K562 (cell line): ENCODE results near the gene OR10G2. TPM values are rescaled to one million over a fixed set of nuclear protein-coding genes. Genes with fewer than 3 reads are reported as not detected.

ENCODE experiments used
- ATAC-seq: fragments of 200-7000 bp; cut with Tn5 transposase; 3 replicates; pipeline ENCODE4 v1.9.1; 2020; ENCODE audit warnings: moderate library complexity
- BruUV-seq: library from RNA; stranded (reverse); fragments of 400-500 nt; replicated peaks from 2 replicates; lab custom pipeline; 2021; lab: Mats Ljungman, UMichigan
- CTCF ChIA-PET: fragments of 300-600 bp; formaldehyde crosslinking; extraction: SDS; loops from one replicate; lab custom pipeline; 2021; ENCODE audit warnings: low intra/inter-chr PET ratio; lab: Yijun Ruan, JAX
- POLR2A ChIA-PET: fragments of 300-600, 350-650 bp; sonication (Branson Sonifier 250); formaldehyde crosslinking; extraction: SDS; loops from one replicate; lab custom pipeline; 2021; ENCODE audit warnings: antibody characterized with exemption, inconsistent platforms; lab: Yijun Ruan, JAX
- DNase-seq, 4 experiments: peaks; one replicate each; pipeline versions ENCODE4 v3.0.0 to v3.0.0-alpha.2; 2011 to 2018; ENCODE audit warnings: low spot score in 3 of 4, mixed read lengths in 3 of 4; ENCODE audit errors: extremely low read depth in 1 of 4
- FAIRE-seq: peaks from 2 replicates; lab custom pipeline; 2011; peaks lifted over from hg19 to GRCh38; lab: Jason Lieb, UNC
- H2AFZ ChIP-seq: 2 replicates; pipeline ENCODE4 v1.6.0; 2011; ENCODE audit warnings: low read depth, low read length, control low read depth, inconsistent platforms
- H3K27ac ChIP-seq: fragments of 200-600 bp; 3 replicates; pipeline ENCODE4 v1.8.0; 2011; ENCODE audit warnings: low read depth, mild to moderate bottlenecking, control low read depth, inconsistent platforms, low read length, moderate library complexity, mixed read lengths; ENCODE audit errors: extremely low read depth
- H3K27me3 ChIP-seq, 2 experiments: fragments of 300-600 bp in 1 of 2; 2 replicates in 1 of 2; 3 replicates in 1 of 2; pipeline versions ENCODE4 v1.6.0 to v1.8.0; 2011; ENCODE audit warnings: inconsistent platforms in 2 of 2, low read length in 2 of 2, mild to moderate bottlenecking in 1 of 2, mixed read lengths in 1 of 2, moderate library complexity in 1 of 2; ENCODE audit not compliant: control insufficient read depth in 2 of 2, insufficient read depth in 2 of 2
- H3K36me3 ChIP-seq: fragments of 300-600 bp; 3 replicates; pipeline ENCODE4 v1.8.0; 2011; ENCODE audit warnings: mild to moderate bottlenecking, low read length, inconsistent platforms; ENCODE audit not compliant: control insufficient read depth, insufficient read depth
- H3K4me1 ChIP-seq, 2 experiments: fragments of 200-600 bp in 1 of 2; replicated peaks in 1 of 2; 2 replicates in 1 of 2; 3 replicates in 1 of 2; pipeline versions ENCODE4 v1.5.1 to v1.8.0; 2011; ENCODE audit warnings: inconsistent platforms in 2 of 2, low read length in 2 of 2, mild to moderate bottlenecking in 1 of 2, mixed read lengths in 1 of 2, moderate library complexity in 1 of 2; ENCODE audit not compliant: control insufficient read depth in 2 of 2, insufficient read depth in 2 of 2
- H3K4me2 ChIP-seq: 2 replicates; pipeline ENCODE4 v1.6.1; 2011; ENCODE audit warnings: low read length, control low read depth, inconsistent platforms, mixed read lengths; ENCODE audit not compliant: insufficient read depth
- H3K4me3 ChIP-seq: fragments of 200-600 bp; sonication (generic), shearing (Covaris generic); 2 replicates; pipeline ENCODE4 v1.5.1; 2016; ENCODE audit warnings: control low read depth, inconsistent platforms
- H3K79me2 ChIP-seq: fragments of 200-600 bp; 3 replicates; pipeline ENCODE4 v1.8.0; 2011; ENCODE audit warnings: low read length, inconsistent platforms; ENCODE audit not compliant: control insufficient read depth, insufficient read depth
- H3K9ac ChIP-seq, 2 experiments: 2 replicates each; pipeline versions ENCODE4 v1.6.0 to v1.6.1; 2011; ENCODE audit warnings: low read depth in 2 of 2, low read length in 2 of 2, control low read depth in 1 of 2, inconsistent platforms in 1 of 2, mild to moderate bottlenecking in 1 of 2, mixed read lengths in 1 of 2; ENCODE audit not compliant: insufficient read depth in 1 of 2
- H3K9me1 ChIP-seq: one replicate; pipeline ENCODE4 v1.6.0; 2011; ENCODE audit warnings: inconsistent platforms, mild to moderate bottlenecking, low read length, moderate library complexity; ENCODE audit not compliant: control insufficient read depth, insufficient read depth
- H3K9me3 ChIP-seq: replicated peaks from 2 replicates; pipeline ENCODE4 v1.5.1; 2011; ENCODE audit warnings: low read depth, low read length, inconsistent platforms; ENCODE audit not compliant: control insufficient read depth, insufficient read depth
- H4K20me1 ChIP-seq: replicated peaks from 2 replicates; pipeline ENCODE4 v1.6.1; 2011; ENCODE audit warnings: low read length, inconsistent platforms, mixed read lengths; ENCODE audit not compliant: control insufficient read depth, insufficient read depth
- EGR1 ChIP-seq: fragments of 450-650 bp; conservative IDR thresholded peaks from 2 replicates; pipeline ENCODE4 v1.6.1; 2017; ENCODE audit warnings: mild to moderate bottlenecking
- KDM2B ChIP-seq: fragments of 250-450 bp; sonication (Bioruptor Pico); IDR thresholded peaks from 2 replicates; pipeline ENCODE4 v1.8.0; 2021; ENCODE audit warnings: mild to moderate bottlenecking, moderate library complexity
- MAFK ChIP-seq: IDR thresholded peaks from 2 replicates; pipeline ENCODE4 v1.6.1; 2011; ENCODE audit warnings: low read length, improper control_type of control experiment
- MCM7 ChIP-seq, 2 experiments: fragments of 450-650 bp; IDR thresholded peaks; 2 replicates each; pipeline ENCODE4 v1.6.1; 2016 to 2018
- SMARCE1 ChIP-seq: fragments of 450-650 bp; IDR thresholded peaks from 2 replicates; pipeline ENCODE4 v1.7.1; 2016; ENCODE audit warnings: mild to moderate bottlenecking
- SREBF1 ChIP-seq: fragments of 150-350 bp; IDR thresholded peaks from 2 replicates; pipeline ENCODE4 v1.6.1; 2014; ENCODE audit warnings: antibody characterized with exemption, low read depth, low read length, borderline replicate concordance
- ZC3H11A ChIP-seq: IDR thresholded peaks from 2 replicates; pipeline ENCODE4 v1.6.1; 2012; ENCODE audit warnings: low read depth, low read length, improper control_type of control experiment
- ZKSCAN1 ChIP-seq: fragments of 150-350 bp; IDR thresholded peaks from 2 replicates; pipeline ENCODE4 v1.6.1; 2016; ENCODE audit warnings: low read depth, low read length
- ZNF133 ChIP-seq: fragments of 250-450 bp; sonication (Bioruptor Pico); IDR thresholded peaks from 2 replicates; pipeline ENCODE4 v1.4.0; 2020; ENCODE audit warnings: mild to moderate bottlenecking
- ZNF589 ChIP-seq: fragments of 200-800 bp; sonication (Bioruptor generic); IDR thresholded peaks from 2 replicates; pipeline ENCODE4 v1.6.1; 2016; ENCODE audit warnings: low read depth, missing genetic modification characterization, missing compliant biosample characterization
- WGBS: fragments of 100-300 bp; shearing (Covaris generic); methylation state at CpG from one replicate; pipeline ENCODE4 v1.1.6; 2016; ENCODE audit warnings: low coverage, mixed read lengths; ENCODE audit not compliant: insufficient coverage; ENCODE audit errors: missing lambda C conversion rate; 5-methylcytosine and 5-hydroxymethylcytosine counted together
- in situ Hi-C: fragments of 300-500 bp; cut with MboI; formaldehyde crosslinking; loops from 4 replicates; pipeline ENCODE4 v1.15.0; 2018; ENCODE audit warnings: inconsistent platforms, mixed read lengths
- intact Hi-C: fragments of 100-400 bp; cut with micrococcal nuclease; formaldehyde crosslinking; loops from 2 replicates; pipeline ENCODE4 v1.14.2; 2022
- polyA plus RNA-seq, 8 experiments: library from polyadenylated mRNA; depleted of rRNA in 4 of 8; stranded (reverse) in 5 of 8; unstranded in 3 of 8; fragments of >200 nt; fragmentation: Nextera tagmentation in 2 of 8; fragmentation: Illumina TruSeq in 1 of 8; extraction: Ambion mirVana in 2 of 8; extraction: Trizol in 1 of 8; gene quantifications; 2 replicates each; pipeline versions ENCODE4 v1.2.1 to v1.2.3, GENCODE V29; 2011 to 2014; ENCODE audit warnings: inconsistent platforms in 1 of 8, missing spikeins in 1 of 8
- total RNA-seq, 7 experiments: library from RNA; depleted of rRNA in 6 of 7; stranded (reverse); fragments of >200 nt in 6 of 7; fragmentation: Illumina TruSeq in 2 of 7; extraction: Trizol in 2 of 7; gene quantifications; 2 replicates each; pipeline versions ENCODE4 v1.2.1 to v1.2.3, GENCODE V29; 2011 to 2021; ENCODE audit warnings: low replicate concordance in 1 of 7
- TF ChIP-seq, protein P1 (sequence below): fragments of 250-450 bp; sonication (Bioruptor Pico); IDR thresholded peaks from 2 replicates; pipeline ENCODE4 v1.6.1; 2021; ENCODE audit warnings: mild to moderate bottlenecking
- TF ChIP-seq, protein P2 (sequence below): sonication (generic); formaldehyde crosslinking; IDR thresholded peaks from 2 replicates; pipeline ENCODE4 v1.4.0; 2020; ENCODE audit warnings: mild to moderate bottlenecking, missing genetic modification reagents
- TF ChIP-seq, protein P3 (sequence below): sonication (generic); formaldehyde crosslinking; IDR thresholded peaks from 2 replicates; pipeline ENCODE4 v1.8.1; 2023; ENCODE audit warnings: mild to moderate bottlenecking, missing genetic modification reagents
- TF ChIP-seq, protein P4 (sequence below), 2 experiments: fragments of 450-650 bp; IDR thresholded peaks; 2 replicates each; pipeline ENCODE4 v1.6.1; 2016

OR10G2 gene
- total and polyA plus RNA-seq, 9 of the 15 experiments (the other 6 are each of a cell fraction or from before 2014, with no cell fraction given): not detected

DNA sequence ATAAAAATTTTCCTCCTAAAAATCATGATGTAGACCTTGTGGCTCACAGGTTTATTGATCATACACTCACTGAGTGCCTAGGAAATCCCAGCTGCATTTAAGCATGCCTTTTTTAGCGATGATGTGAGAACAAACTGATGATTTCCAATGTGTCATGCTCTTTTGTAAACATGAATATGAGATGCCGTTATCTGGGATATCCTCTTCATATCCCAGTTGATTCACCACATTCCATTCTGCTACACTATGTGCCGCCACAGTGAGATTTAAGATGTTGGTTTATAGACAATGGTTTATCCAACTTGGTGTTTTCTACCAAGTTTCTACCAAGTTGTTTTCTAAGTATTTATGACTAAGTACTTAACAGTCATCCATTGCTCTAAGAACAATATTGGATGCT is 33.6 kb upstream of the OR10G2 start:
- no TSS peak for BruUV-seq
- Histone ChIP-seq H3K79me2 (no peaks in the 10 kb centered on the region), H3K4me1 (no peaks in the 10 kb centered on the region), H3K4me2 (no peak overlapping the region), H3K9me3 (no peaks in the 10 kb centered on the region), H2AFZ (no peak overlapping the region), H3K27me3 (peaks cover 0 to 10% of the 10 kb centered on the region in 2 experiments; a peak in 2 of 5 replicates), H3K9me1 (no peaks in the 10 kb centered on the region), H3K9ac (no peak overlapping the region), H3K36me3 (no peaks in the 10 kb centered on the region), H4K20me1 (no peaks in the 10 kb centered on the region), H3K27ac (no peak overlapping the region), H3K4me3 (no peak overlapping the region)
- WGBS: 0% methylated on average over 3 of the region's 3 CpGs
- TF ChIP-seq ZC3H11A (no peak), MAFK (no peak), ZNF133 (CRISPR knock-in tag) (no peak), ZKSCAN1 (no peak), MCM7 (IDR thresholded peaks at IDR 0.05) (no peak), KDM2B (CRISPR knock-in tag) (no peak), SMARCE1 (no peak), SREBF1 (no peak), ZNF589 (CRISPR knock-in tag) (no peak), EGR1 (no peak)
- TF ChIP-seq, protein P1, sequence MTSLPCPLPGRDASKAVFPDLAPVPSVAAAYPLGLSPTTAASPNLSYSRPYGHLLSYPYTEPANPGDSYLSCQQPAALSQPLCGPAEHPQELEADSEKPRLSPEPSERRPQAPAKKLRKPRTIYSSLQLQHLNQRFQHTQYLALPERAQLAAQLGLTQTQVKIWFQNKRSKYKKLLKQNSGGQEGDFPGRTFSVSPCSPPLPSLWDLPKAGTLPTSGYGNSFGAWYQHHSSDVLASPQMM (CRISPR knock-in tag): no peak
- TF ChIP-seq, protein P2, sequence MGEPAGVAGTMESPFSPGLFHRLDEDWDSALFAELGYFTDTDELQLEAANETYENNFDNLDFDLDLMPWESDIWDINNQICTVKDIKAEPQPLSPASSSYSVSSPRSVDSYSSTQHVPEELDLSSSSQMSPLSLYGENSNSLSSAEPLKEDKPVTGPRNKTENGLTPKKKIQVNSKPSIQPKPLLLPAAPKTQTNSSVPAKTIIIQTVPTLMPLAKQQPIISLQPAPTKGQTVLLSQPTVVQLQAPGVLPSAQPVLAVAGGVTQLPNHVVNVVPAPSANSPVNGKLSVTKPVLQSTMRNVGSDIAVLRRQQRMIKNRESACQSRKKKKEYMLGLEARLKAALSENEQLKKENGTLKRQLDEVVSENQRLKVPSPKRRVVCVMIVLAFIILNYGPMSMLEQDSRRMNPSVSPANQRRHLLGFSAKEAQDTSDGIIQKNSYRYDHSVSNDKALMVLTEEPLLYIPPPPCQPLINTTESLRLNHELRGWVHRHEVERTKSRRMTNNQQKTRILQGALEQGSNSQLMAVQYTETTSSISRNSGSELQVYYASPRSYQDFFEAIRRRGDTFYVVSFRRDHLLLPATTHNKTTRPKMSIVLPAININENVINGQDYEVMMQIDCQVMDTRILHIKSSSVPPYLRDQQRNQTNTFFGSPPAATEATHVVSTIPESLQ (CRISPR knock-in tag): no peak
- TF ChIP-seq, protein P3, sequence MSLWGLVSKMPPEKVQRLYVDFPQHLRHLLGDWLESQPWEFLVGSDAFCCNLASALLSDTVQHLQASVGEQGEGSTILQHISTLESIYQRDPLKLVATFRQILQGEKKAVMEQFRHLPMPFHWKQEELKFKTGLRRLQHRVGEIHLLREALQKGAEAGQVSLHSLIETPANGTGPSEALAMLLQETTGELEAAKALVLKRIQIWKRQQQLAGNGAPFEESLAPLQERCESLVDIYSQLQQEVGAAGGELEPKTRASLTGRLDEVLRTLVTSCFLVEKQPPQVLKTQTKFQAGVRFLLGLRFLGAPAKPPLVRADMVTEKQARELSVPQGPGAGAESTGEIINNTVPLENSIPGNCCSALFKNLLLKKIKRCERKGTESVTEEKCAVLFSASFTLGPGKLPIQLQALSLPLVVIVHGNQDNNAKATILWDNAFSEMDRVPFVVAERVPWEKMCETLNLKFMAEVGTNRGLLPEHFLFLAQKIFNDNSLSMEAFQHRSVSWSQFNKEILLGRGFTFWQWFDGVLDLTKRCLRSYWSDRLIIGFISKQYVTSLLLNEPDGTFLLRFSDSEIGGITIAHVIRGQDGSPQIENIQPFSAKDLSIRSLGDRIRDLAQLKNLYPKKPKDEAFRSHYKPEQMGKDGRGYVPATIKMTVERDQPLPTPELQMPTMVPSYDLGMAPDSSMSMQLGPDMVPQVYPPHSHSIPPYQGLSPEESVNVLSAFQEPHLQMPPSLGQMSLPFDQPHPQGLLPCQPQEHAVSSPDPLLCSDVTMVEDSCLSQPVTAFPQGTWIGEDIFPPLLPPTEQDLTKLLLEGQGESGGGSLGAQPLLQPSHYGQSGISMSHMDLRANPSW (CRISPR knock-in tag): no peak
- TF ChIP-seq, protein P4, sequence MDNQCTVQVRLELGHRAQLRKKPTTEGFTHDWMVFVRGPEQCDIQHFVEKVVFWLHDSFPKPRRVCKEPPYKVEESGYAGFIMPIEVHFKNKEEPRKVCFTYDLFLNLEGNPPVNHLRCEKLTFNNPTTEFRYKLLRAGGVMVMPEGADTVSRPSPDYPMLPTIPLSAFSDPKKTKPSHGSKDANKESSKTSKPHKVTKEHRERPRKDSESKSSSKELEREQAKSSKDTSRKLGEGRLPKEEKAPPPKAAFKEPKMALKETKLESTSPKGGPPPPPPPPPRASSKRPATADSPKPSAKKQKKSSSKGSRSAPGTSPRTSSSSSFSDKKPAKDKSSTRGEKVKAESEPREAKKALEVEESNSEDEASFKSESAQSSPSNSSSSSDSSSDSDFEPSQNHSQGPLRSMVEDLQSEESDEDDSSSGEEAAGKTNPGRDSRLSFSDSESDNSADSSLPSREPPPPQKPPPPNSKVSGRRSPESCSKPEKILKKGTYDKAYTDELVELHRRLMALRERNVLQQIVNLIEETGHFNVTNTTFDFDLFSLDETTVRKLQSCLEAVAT (IDR thresholded peaks at IDR 0.05): no peak
- CTCF ChIA-PET: no interaction called here
- ATAC-seq: no peak
- POLR2A ChIA-PET: no interaction called here
- FAIRE-seq: no peak
- no peak for DNase-seq
- intact Hi-C loops (no loop called here), in situ Hi-C loops (no loop called here)
